ENCODE data around the gene PRR23E.

Gene PRR23E

DNA sequence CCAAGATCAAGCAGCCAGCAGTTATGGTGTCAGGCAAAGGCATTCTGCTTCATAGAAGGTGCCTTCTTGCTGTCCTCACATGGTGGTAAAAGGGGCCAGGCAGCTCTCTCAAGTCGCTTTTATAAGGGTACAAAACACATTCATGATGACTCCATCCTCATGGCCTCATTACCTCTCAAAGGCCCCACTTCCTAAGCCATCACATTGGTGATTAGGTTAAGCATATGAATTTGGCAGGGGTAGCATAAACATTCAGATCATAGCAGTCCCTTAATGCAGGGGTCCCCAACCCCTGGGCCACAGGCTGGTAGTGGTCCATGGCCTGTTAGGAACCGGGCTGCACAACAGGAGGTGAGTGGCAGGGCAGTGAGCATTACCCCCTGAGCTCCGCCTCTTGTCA is 42.8 kb downstream of the PRR23E start:
- no peak for DNase-seq

DNA sequence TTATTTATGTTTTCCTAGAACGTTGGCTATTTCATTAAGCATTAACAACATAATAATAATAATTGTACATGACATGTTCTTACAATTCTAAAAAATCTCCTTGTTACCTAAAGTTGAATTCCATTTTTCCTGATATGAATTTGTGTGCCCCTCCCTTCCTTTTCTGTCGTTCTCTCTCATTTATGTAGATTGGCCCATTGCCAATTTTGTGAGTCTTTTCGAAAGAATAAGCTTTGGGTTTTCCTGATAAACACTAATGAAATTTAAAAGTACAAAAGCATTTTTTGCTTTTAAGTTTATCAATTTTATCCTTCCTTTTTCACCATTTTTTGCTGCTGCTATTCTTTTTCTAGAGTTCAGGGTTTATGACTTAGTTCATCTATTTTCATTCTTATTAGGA is 44.9 kb downstream of the PRR23E start:
- no peak for DNase-seq

DNA sequence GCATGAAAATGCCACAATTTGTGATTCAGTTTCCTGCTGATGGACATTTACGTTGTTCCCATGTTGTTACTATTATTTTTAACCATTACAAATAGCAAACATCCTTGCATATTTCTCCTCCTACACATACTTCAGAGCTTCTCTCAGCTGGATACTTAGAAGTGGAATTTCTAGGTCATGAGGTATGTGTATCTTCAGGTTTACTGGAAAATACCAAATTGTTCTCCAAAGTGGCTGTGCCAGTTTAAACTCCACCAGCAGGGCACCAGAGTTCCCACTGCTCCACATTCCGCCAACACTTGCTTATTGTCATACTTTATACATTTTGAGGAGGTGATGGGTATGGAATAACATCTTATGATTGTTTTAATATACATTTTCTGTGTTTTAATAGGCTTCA is 45.7 kb downstream of the PRR23E start:
- DNase-seq = no peak

DNA sequence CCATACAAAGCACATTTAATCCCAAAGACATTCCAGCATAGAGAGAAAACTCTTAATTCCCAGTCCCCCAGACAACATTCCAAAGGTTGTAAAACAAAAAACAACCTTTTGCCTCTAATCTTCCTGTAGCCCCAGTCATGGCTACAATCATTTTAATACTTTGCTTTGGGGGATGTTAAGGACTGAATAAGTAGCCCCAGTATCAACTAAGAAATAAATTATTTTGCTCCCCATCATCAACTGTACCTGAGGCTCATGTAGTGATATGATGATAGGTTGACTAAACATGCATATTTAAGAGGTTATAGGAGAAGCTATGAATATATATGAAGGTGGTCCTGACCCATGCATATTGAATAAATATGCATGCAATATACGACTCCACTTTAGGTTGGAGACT is 54.4 kb downstream of the PRR23E start:
- no peak for DNase-seq
